ENCODE data around the gene LYPD4. TPM values are rescaled to one million over a fixed set of nuclear protein-coding genes. Genes with fewer than 3 reads are reported as not detected.

Gene LYPD4
- total RNA-seq, 2 experiments from 2014 or later, result not detected

DNA sequence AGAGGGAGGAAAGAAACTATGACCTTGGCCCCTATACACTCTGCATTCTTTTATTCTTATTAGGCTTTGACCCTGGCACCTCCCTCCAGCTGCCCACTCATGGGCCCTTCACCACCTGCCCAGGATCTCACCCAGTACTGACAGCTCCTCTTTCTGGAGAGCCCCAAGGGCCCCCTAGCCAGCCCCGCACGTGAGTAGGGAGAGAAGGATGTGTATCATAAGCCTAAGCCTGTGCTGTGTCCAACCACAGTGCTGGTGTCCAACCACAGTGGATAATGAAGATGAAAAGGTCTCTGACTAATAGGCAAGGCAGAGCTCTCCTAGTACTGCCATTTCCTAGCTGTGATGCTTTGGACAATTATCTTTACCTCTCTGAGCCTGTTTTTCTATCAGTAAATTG is 4.6 kb upstream of the LYPD4 start:
- peaks cover 22% of the 10 kb centered on the region for H3K27me3 Mint-ChIP-seq (ENCODE audit: low read depth)
- H3K9me3 Mint-ChIP-seq (ENCODE audit: insufficient read depth), result no peaks in the 10 kb centered on the region
- ATAC-seq (no peak), DNase-seq (no peak)
- ChIA-PET CTCF (interaction anchor here (1.1 to 1.7 kb wide), 3 partner anchors 10 to 96 kb away, joined by 4 read pairs; no protein-coding TSS in a partner anchor), POLR2A (no interaction called here)
- no peak overlapping the region for H3K4me3 Mint-ChIP-seq
- H3K27ac Mint-ChIP-seq, result no peak overlapping the region
- H3K4me1 Mint-ChIP-seq (ENCODE audit: low read depth), result no peaks in the 10 kb centered on the region
- no peaks in the 10 kb centered on the region for H3K36me3 Mint-ChIP-seq (ENCODE audit: low read depth)

DNA sequence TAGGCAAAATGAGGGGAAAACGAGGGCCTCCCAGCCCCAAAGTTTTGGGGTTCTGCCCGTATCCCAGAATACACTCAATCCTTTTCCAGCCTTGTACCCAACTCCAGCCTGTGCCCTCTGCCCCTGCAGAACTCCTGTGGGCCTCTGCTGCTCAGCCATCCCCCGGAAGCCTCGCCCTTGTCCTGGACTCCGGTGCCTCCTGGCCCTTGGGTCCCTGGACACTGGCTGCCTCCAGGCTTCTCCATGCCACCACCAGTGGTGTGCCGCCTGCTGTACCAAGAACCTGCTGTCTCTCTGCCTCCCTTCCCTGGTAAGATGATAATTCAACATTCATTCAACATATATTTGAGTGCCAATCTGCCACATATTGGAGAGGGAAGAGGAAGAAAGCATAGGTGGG is 4.2 kb upstream of the LYPD4 start:
- POLR2A ChIA-PET, result no interaction called here
- H3K27me3 Mint-ChIP-seq (ENCODE audit: low read depth), result peaks cover 22% of the 10 kb centered on the region
- DNase-seq, result no peak
- H3K4me1 Mint-ChIP-seq (ENCODE audit: low read depth), result no peaks in the 10 kb centered on the region
- no peaks in the 10 kb centered on the region for H3K36me3 Mint-ChIP-seq (ENCODE audit: low read depth)
- no peak overlapping the region for H3K27ac Mint-ChIP-seq
- H3K9me3 Mint-ChIP-seq (ENCODE audit: insufficient read depth), result no peaks in the 10 kb centered on the region
- H3K4me3 Mint-ChIP-seq, result no peak overlapping the region
- ATAC-seq, result no peak
- CTCF ChIA-PET, result interaction anchor here (1.1 to 1.7 kb wide), 3 partner anchors 11 to 95 kb away, joined by 4 read pairs; no protein-coding TSS in a partner anchor

- no peak for ATAC-seq
- no peaks in the 10 kb centered on the region for H3K9me3 Mint-ChIP-seq (ENCODE audit: insufficient read depth)
- no peaks in the 10 kb centered on the region for H3K4me1 Mint-ChIP-seq (ENCODE audit: low read depth)
- peaks cover 19% of the 10 kb centered on the region for H3K27me3 Mint-ChIP-seq (ENCODE audit: low read depth)
- H3K36me3 Mint-ChIP-seq (ENCODE audit: low read depth), result no peaks in the 10 kb centered on the region
- no peak for DNase-seq
- CTCF ChIA-PET, result interaction anchor here (1.5 kb wide), 1 partner anchor 26 kb away, joined by 3 read pairs; no protein-coding TSS in a partner anchor
- H3K27ac Mint-ChIP-seq, result no peak overlapping the region
- POLR2A ChIA-PET, result no interaction called here
- H3K4me3 Mint-ChIP-seq, result no peak overlapping the region
Measured at GRCh38 chr19:41847351-41848105, 3.0 kb upstream of the LYPD4 start.

GRCh38 chr19:41845051-41845590 is 638 bp upstream of the LYPD4 start:
- peaks cover 8% of the 10 kb centered on the region for H3K27me3 Mint-ChIP-seq (ENCODE audit: low read depth)

DNA sequence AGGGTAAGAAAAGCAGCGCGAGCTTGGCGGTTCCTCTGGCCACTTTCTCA is 343 bp upstream of the LYPD4 start, which contains the start of gene DMRTC2:
Gene DMRTC2 (plus strand): TSS at position 42 of the 50 bp plus-strand sequence. CDS start 2,387 bp downstream, outside the sequence.
- DNase-seq, result no peak
- no peak within 1 kb of the TSS for H3K4me3 Mint-ChIP-seq
- H3K4me1 Mint-ChIP-seq (ENCODE audit: low read depth), result no peaks in the 10 kb centered on the region
- ATAC-seq, result no peak
- H3K36me3 Mint-ChIP-seq (ENCODE audit: low read depth), result no peaks in the 10 kb centered on the region
- no peaks in the 10 kb centered on the region for H3K9me3 Mint-ChIP-seq (ENCODE audit: insufficient read depth)
- ChIA-PET POLR2A (no interaction called here), CTCF (no interaction called here)
- H3K27ac Mint-ChIP-seq, result no peak within 1 kb of the TSS
- H3K27me3 Mint-ChIP-seq (ENCODE audit: low read depth), result peaks cover 9% of the 10 kb centered on the region

More at GRCh38 chr19:41845051-41845590, 638 bp upstream of the LYPD4 start:
- no peak for ATAC-seq
- no peak overlapping the region for H3K27ac Mint-ChIP-seq
- ChIA-PET CTCF (no interaction called here), POLR2A (no interaction called here)
- DNase-seq, result no peak
- no peaks in the 10 kb centered on the region for H3K9me3 Mint-ChIP-seq (ENCODE audit: insufficient read depth)
- H3K4me3 Mint-ChIP-seq, result no peak overlapping the region
- H3K36me3 Mint-ChIP-seq (ENCODE audit: low read depth), result no peaks in the 10 kb centered on the region
- no peaks in the 10 kb centered on the region for H3K4me1 Mint-ChIP-seq (ENCODE audit: low read depth)

DNA sequence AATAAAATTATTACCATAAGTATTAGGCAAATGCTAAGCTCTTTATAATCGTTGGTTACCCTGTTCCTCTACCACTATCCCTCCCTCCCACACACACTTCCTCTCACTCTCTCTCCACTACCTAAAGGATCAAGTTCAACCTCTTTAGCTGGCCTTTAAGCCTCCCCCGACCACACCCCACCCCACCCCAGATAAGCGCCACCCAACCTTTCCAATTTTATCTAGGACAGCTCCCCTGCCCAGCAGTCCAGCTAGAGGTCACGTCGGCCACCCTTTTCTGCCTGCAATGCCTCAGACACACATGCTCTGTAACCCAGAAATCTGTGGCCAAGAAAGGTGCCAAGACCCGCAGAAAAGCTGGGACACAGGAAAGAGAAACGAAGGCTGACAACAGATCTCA is 1.1 kb downstream of the LYPD4 start:
- Mint-ChIP-seq H3K4me3 (no peak overlapping the region), H3K36me3 (ENCODE audit: low read depth) (no peaks in the 10 kb centered on the region), H3K9me3 (ENCODE audit: insufficient read depth) (no peaks in the 10 kb centered on the region), H3K27ac (no peak overlapping the region), H3K27me3 (ENCODE audit: low read depth) (peaks cover 18% of the 10 kb centered on the region), H3K4me1 (ENCODE audit: low read depth) (no peaks in the 10 kb centered on the region)
- ATAC-seq, result no peak
- ChIA-PET CTCF (interaction anchor here (1.1 kb wide), 2 partner anchors 20 to 50 kb away, joined by 3 read pairs; no protein-coding TSS in a partner anchor), POLR2A (interaction anchor here (0.6 kb wide), 1 partner anchor 461 kb away, joined by 3 read pairs; no protein-coding TSS in a partner anchor)
- DNase-seq, result no peak

GRCh38 chr19:41839211-41839610 is 5.3 kb downstream of the LYPD4 start:
- no peaks in the 10 kb centered on the region for H3K4me1 Mint-ChIP-seq (ENCODE audit: low read depth)
- H3K27ac Mint-ChIP-seq, result no peak overlapping the region
- H3K9me3 Mint-ChIP-seq (ENCODE audit: insufficient read depth), result no peaks in the 10 kb centered on the region
- ATAC-seq (no peak), DNase-seq (no peak)
- H3K27me3 Mint-ChIP-seq (ENCODE audit: low read depth), result peaks cover 31% of the 10 kb centered on the region
- H3K4me3 Mint-ChIP-seq, result no peak overlapping the region
- CTCF ChIA-PET, result interaction anchor here (1.0 to 5.0 kb wide), 3 partner anchors 44 to 54 kb away, joined by 3 to 22 read pairs (median 7); no protein-coding TSS in a partner anchor
- H3K36me3 Mint-ChIP-seq (ENCODE audit: low read depth), result no peaks in the 10 kb centered on the region
- POLR2A ChIA-PET, result no interaction called here

GRCh38 chr19:41837981-41838708 is 6.3 kb downstream of the LYPD4 start:
- Mint-ChIP-seq H3K4me1 (ENCODE audit: low read depth) (no peaks in the 10 kb centered on the region), H3K9me3 (ENCODE audit: insufficient read depth) (no peaks in the 10 kb centered on the region), H3K36me3 (ENCODE audit: low read depth) (no peaks in the 10 kb centered on the region), H3K27me3 (ENCODE audit: low read depth) (peaks cover 29% of the 10 kb centered on the region), H3K27ac (no peak overlapping the region), H3K4me3 (no peak overlapping the region)
- POLR2A ChIA-PET, result no interaction called here
- CTCF ChIA-PET, result interaction anchor here (1.3 to 5.0 kb wide), 2 partner anchors 43 to 46 kb away, joined by 7 to 22 read pairs; no protein-coding TSS in a partner anchor
- no peak for ATAC-seq
- no peak for DNase-seq

DNA sequence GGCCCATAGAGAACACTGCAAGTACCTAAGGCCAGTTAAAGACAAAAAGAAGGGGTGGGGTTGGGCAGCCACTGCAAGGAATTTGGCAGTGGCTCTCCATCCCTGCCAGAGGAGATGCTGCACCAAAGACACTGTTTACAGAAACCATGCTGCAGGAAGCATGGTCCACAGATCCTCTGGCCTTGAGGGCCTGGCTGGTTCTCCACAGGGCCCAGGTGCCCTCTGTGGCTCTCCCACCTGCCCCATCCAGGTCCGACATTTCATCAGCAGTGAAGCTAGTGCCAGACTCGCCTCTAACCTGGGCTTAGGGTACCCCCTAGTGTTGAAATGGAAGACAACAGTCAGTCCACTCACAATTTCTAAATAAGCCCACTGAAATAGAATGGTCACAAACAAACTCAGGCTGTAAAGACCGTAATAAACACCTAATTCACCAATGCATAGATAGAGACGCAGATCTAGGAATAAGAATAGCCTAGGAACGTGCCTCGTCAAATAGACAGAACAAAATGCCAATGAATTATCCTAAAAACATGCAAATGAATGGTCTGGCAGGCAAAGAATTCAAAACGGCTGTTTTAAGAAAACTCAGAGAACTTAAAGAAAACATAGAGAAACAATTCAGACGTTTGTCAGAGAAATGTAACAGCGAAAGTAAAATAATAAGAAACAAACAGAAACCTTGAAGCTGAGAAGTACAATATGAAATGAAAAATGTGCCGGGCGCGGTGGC is 23.3 kb downstream of the LYPD4 start:
- POLR2A ChIA-PET, result no interaction called here
- no peaks in the 10 kb centered on the region for H3K9me3 Mint-ChIP-seq (ENCODE audit: insufficient read depth)
- peak; percentile 66 for DNase-seq

GRCh38 chr19:41816761-41817160 is 27.7 kb downstream of the LYPD4 start:
- H3K4me3 Mint-ChIP-seq, result no peak overlapping the region
- H3K4me1 Mint-ChIP-seq (ENCODE audit: low read depth), result peaks cover 10% of the 10 kb centered on the region
- no peaks in the 10 kb centered on the region for H3K36me3 Mint-ChIP-seq (ENCODE audit: low read depth)
- H3K27ac Mint-ChIP-seq, result no peak overlapping the region
- H3K9me3 Mint-ChIP-seq (ENCODE audit: insufficient read depth), result no peaks in the 10 kb centered on the region
- ChIA-PET CTCF (interaction anchor here (1.5 to 3.0 kb wide), 2 partner anchors 22 to 24 kb away, joined by 8 to 9 read pairs; no protein-coding TSS in a partner anchor), POLR2A (no interaction called here)
- peaks cover 8% of the 10 kb centered on the region for H3K27me3 Mint-ChIP-seq (ENCODE audit: low read depth)
- DNase-seq (no peak), ATAC-seq (no peak)

More for the DNA sequence above, 23.3 kb downstream of the LYPD4 start:
- no peaks in the 10 kb centered on the region for H3K36me3 Mint-ChIP-seq (ENCODE audit: low read depth)
- H3K4me3 Mint-ChIP-seq, result no peak overlapping the region
- peak; percentile 88 for ATAC-seq
- CTCF ChIA-PET, result interaction anchor here (0.6 to 8.5 kb wide), 13 partner anchors 10 to 179 kb away, joined by 3 to 152 read pairs (median 4); partner anchors contain the start of genes CEACAM3 and RPS19
- no peak overlapping the region for H3K27ac Mint-ChIP-seq
- H3K4me1 Mint-ChIP-seq (ENCODE audit: low read depth), result no peaks in the 10 kb centered on the region
- H3K27me3 Mint-ChIP-seq (ENCODE audit: low read depth), result peaks cover 16% of the 10 kb centered on the region

DNA sequence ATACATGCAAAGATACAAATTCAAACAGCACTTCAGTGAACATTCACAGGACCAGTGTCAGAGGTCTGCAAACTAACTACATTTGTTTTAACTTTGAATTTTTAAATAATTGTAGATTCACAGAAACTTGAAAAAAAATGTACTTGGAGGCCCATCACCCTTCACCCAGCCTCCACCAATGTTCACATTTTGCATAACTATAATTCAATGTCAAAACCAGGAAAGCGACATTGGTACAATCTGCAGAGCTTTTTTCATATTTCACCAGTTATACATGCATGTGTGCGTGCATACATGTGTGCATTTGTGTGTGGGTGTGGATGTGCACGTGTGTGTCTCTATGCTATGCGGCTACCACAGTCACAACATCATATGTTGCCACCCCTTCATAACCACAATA is 29.2 kb downstream of the LYPD4 start:
- Mint-ChIP-seq H3K4me1 (ENCODE audit: low read depth) (peaks cover 10% of the 10 kb centered on the region), H3K36me3 (ENCODE audit: low read depth) (no peaks in the 10 kb centered on the region), H3K27ac (no peak overlapping the region), H3K4me3 (no peak overlapping the region), H3K27me3 (ENCODE audit: low read depth) (no peaks in the 10 kb centered on the region), H3K9me3 (ENCODE audit: insufficient read depth) (no peaks in the 10 kb centered on the region)
- no peak for DNase-seq
- CTCF ChIA-PET, result interaction anchor here (3.0 kb wide), 1 partner anchor 20 kb away, joined by 8 read pairs; no protein-coding TSS in a partner anchor
- ATAC-seq, result no peak
- POLR2A ChIA-PET, result no interaction called here
